Measurements from ENCODE around the gene CDH10.

CDH10 gene

DNA sequence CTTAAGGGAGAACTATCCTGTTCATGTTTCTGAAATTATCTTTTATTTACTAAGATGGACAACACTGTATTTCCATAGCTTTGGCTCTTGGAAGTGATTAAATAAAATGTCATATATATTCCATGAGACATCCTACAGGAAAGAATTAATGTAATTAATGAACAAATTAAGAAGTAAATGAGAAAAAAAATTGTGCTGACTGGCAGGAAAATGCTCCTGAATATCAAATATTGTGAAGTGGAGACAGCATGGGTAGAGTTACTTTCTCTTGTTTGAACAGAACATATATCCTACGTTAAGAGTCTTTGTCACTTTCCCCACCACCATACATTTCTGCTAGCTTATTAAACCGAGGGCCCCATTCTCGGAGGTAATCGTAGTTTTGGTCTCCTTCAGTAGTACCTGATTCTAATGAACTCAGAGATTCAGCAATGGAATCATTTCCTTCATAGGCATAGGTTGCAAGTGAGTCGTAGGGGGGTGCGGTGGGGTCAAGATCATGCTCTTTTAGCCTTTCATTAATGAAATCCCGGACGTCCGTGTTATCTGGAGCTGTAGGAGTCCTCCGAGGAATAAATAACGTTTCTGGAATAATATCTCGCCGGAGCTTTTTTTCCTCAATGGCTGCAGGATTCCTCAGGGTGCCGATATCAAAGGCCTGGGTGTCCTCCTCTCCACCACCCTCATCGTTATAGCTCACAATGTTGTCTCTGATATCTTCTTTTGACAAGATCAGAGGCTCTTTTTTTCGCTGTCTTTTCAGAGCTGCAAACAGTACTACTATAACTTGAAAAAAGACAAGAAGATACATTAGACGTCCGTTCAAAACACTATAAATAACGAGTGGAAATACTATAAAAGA is 157.2 kb downstream of the CDH10 start:
- no peak for DNase-seq (ENCODE audit: low read depth in 3 of 3)

GRCh38 chr5:24480952-24481351 is 163.8 kb downstream of the CDH10 start:
- no peak for DNase-seq (ENCODE audit: low read depth in 3 of 3)

- no peak for DNase-seq (ENCODE audit: low read depth in 3 of 3)
These were observed 166.8 kb downstream of the CDH10 start for GRCh38 chr5:24477958-24478357.

- no peak for DNase-seq (ENCODE audit: low read depth in 3 of 3)
These were observed 169.7 kb downstream of the CDH10 start for GRCh38 chr5:24475101-24475500.

GRCh38 chr5:24474685-24475084 is 170.1 kb downstream of the CDH10 start:
- no peak for DNase-seq (ENCODE audit: low read depth in 3 of 3)

DNA sequence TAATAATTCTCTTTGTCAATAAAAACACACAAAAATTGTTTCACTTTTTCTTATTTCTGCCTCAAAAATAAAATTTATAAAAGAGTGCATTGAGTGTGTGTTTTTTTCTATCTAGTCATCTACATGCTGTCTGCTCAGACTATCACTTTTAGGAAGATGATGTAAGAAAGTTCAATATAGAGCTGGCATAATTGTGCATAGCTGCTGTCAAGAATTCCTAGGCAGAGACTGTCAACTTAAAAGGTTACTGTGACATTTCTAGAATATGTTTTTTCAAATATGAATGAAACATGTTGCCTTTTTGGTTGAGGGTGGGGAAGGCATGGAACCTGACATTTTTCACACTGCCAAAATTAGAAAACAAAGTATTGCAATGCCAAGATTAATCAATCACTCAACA is 172.3 kb downstream of the CDH10 start:
- DNase-seq (ENCODE audit: low read depth in 3 of 3) = no peak

DNA sequence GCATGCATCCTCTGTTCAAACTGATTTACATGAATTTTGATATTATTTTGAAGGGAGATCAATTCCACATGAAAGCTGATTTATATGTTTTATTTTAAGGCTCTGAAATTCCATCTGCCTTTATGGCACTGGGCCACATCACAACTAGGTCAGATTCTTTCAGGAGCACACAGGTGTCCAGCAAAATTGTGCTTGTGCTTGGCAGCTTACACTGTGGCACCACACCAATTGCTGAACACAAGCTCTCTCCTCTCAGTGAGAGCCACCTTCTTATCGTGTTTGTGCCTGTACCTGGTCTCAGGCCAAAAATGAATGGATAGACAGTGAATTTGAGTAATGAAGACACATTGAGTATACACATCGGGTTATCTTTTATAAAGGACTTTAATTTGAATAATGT is 200.4 kb downstream of the CDH10 start:
- no peak for DNase-seq (ENCODE audit: low read depth in 3 of 3)

GRCh38 chr5:24439465-24439864 is 205.3 kb downstream of the CDH10 start:
- no peak for DNase-seq (ENCODE audit: low read depth in 3 of 3)

Measured in stimulated activated CD4-positive, alpha-beta T cell treated with anti-CD3 and anti-CD28 coated beads, TNF-alpha, amount 100 ng/mL, for 4 hours (primary cell).